ENCODE measurements around the gene GNB3. TPM values are rescaled to one million over a fixed set of nuclear protein-coding genes. Genes with fewer than 3 reads are reported as not detected.

GNB3 gene
- total and polyA plus RNA-seq, 4 donors = under 0.01 to 0.12 TPM; not detected in 2

DNA sequence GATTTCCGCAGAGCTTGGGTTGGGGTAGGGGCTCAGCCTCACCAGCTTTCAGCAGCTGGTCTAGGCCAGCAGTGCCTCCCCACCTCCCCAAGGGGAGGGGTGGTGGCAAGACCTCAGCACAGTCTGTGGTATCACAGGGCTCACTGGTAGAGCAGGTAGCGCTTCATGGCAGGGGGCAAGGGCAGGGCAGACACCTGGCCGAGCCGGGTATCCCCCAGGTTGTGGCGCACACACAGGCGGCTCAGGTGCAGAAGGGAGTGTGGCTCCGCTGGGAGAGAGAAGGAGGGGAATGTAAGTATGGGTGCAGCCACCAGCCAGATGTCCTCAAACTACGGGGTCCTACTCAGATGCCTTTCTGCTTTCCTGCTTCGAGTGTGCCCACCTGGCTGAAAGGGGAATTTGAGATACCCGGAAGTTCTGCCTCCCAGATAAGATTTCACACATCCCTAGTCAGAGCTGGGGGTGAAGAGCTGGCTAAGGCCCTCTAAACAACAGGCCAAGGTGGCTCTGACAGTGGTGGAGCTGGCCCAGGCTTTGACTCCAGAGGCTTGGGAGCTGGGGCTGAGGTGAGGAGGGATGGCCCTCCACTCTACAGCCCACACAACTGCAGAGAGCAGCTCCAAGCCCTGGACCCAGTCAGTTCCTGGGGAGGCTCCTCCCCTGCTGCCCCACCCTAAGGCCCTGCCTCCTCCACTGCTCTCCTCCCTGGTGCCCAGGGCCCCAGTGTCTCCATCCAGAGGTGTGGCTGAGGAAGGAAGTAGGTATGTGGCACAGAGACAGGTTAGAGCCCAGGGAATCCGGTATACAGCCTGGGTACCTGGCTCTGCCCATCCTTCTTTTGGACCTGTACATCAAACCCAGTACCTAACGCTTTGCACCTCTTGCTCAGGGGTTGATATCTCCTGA, 30.6 kb downstream of the GNB3 start:
- TF ChIP-seq, protein P1, sequence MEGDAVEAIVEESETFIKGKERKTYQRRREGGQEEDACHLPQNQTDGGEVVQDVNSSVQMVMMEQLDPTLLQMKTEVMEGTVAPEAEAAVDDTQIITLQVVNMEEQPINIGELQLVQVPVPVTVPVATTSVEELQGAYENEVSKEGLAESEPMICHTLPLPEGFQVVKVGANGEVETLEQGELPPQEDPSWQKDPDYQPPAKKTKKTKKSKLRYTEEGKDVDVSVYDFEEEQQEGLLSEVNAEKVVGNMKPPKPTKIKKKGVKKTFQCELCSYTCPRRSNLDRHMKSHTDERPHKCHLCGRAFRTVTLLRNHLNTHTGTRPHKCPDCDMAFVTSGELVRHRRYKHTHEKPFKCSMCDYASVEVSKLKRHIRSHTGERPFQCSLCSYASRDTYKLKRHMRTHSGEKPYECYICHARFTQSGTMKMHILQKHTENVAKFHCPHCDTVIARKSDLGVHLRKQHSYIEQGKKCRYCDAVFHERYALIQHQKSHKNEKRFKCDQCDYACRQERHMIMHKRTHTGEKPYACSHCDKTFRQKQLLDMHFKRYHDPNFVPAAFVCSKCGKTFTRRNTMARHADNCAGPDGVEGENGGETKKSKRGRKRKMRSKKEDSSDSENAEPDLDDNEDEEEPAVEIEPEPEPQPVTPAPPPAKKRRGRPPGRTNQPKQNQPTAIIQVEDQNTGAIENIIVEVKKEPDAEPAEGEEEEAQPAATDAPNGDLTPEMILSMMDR (IDR thresholded peaks at IDR 0.05; ENCODE audit: low read depth, low read length, missing input control) = no peak
- no peak for TF ChIP-seq FOXA2 (IDR thresholded peaks at IDR 0.05)
- no peak for TF ChIP-seq HNF4G (IDR thresholded peaks at IDR 0.05)
- no peak for TF ChIP-seq GABPA (IDR thresholded peaks at IDR 0.05 in 1 of 2, conservative IDR thresholded peaks at IDR 0.05 in 1 of 2)
- no peak for TF ChIP-seq TAF1 (conservative IDR thresholded peaks at IDR 0.05)
- no peak for TF ChIP-seq RXRA (IDR thresholded peaks at IDR 0.05)
- TF ChIP-seq NR2F2 (IDR thresholded peaks at IDR 0.05) = no peak
- TF ChIP-seq FOXA1 (IDR thresholded peaks at IDR 0.05) = no peak
- TF ChIP-seq, protein P2, sequence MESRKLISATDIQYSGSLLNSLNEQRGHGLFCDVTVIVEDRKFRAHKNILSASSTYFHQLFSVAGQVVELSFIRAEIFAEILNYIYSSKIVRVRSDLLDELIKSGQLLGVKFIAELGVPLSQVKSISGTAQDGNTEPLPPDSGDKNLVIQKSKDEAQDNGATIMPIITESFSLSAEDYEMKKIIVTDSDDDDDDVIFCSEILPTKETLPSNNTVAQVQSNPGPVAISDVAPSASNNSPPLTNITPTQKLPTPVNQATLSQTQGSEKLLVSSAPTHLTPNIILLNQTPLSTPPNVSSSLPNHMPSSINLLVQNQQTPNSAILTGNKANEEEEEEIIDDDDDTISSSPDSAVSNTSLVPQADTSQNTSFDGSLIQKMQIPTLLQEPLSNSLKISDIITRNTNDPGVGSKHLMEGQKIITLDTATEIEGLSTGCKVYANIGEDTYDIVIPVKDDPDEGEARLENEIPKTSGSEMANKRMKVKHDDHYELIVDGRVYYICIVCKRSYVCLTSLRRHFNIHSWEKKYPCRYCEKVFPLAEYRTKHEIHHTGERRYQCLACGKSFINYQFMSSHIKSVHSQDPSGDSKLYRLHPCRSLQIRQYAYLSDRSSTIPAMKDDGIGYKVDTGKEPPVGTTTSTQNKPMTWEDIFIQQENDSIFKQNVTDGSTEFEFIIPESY (IDR thresholded peaks at IDR 0.05) = no peak
- no peak for TF ChIP-seq EGR1 (IDR thresholded peaks at IDR 0.05; ENCODE audit: low read depth in 2 of 2)
- TF ChIP-seq RAD21 (IDR thresholded peaks at IDR 0.05) = no peak
- TF ChIP-seq, protein P3, sequence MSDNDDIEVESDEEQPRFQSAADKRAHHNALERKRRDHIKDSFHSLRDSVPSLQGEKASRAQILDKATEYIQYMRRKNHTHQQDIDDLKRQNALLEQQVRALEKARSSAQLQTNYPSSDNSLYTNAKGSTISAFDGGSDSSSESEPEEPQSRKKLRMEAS (IDR thresholded peaks at IDR 0.05) = no peak
- Histone ChIP-seq H3K9ac (ENCODE audit: low read depth in 1 of 2, low read length in 2 of 2) (peak overlapping the region in 1 of 2 donors; percentile 6), H3K36me3 (ENCODE audit: control insufficient read depth in 4 of 4, insufficient read depth in 3 of 4, low read depth in 1 of 4, low read length in 3 of 4) (peaks cover 4 to 12% (median 7%) of the 10 kb centered on the region in 4 donors), H3K4me1 (ENCODE audit: control insufficient read depth in 4 of 4, insufficient read depth in 4 of 4, low read length in 3 of 4) (peaks cover 3 to 54% (median 42%) of the 10 kb centered on the region in 4 donors), H3K27me3 (ENCODE audit: control insufficient read depth in 4 of 4, insufficient read depth in 4 of 4, low read length in 3 of 4) (no peaks in the 10 kb centered on the region), H3K4me3 (ENCODE audit: low read depth in 1 of 3, low read length in 3 of 3) (no peak overlapping the region), H3K9me3 (ENCODE audit: control insufficient read depth in 4 of 4, low read length in 3 of 4) (no peaks in the 10 kb centered on the region), H3K27ac (ENCODE audit: low read depth in 1 of 2, low read length in 2 of 2) (no peak overlapping the region)
- peak; percentile 58 for DNase-seq (ENCODE audit: low spot score)
- 77% methylated on average over 12 of the region's 12 CpGs for WGBS

DNA sequence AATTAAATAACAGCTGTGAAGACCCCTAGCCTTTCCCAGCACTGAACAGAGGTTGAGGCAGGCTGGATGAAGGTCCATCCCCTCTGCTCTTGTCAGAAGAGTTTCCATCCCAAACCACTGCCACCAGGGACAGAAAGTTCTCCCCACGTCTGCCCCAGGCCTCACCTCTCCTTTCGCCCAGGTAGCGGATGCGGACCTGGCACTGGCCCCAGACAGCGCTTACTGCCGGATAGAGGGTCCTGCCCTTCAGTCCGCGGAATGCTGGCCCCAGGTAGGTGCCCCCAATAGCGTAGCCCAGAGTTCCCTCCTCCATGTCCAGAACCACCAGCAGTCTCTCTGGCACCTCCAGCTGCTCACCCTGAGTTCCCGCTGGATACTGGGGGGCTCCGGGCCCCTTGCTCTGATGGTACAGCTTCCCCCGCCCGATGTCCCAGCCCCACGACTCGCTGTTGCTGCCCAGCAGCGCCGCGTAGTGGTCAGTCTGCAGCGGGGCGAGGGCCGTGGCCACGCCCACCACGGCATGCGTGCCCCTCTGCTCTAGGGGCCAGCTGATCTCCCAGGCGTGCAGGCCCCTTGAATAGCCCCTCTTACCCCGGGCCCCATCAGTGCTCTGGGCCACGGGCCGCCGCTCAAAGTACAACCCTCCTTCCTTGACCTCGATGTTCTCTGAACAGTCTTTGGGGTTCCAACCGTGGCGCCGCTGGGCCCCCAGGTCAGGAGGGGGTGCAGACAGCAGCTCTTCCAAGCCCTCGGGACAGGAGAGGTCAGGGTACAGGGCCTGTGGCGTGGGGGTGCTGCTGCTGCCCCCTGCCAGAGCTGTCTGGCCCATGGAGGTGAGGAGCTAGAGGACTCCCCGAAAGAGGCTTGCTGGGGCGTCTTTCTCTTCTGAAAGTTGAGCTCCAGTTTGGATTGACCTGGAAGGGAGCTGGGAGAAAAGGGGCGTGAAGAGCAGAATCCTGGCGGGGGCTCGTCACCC, 31.6 kb downstream of the GNB3 start:
- Histone ChIP-seq H3K9me3 (ENCODE audit: control insufficient read depth in 4 of 4, low read length in 3 of 4) (no peaks in the 10 kb centered on the region), H3K27ac (ENCODE audit: low read depth in 1 of 2, low read length in 2 of 2) (peak overlapping the region; percentile 52 to 67), H3K4me1 (ENCODE audit: control insufficient read depth in 4 of 4, insufficient read depth in 4 of 4, low read length in 3 of 4) (peaks cover 0 to 47% (median 34%) of the 10 kb centered on the region in 4 donors), H3K4me3 (ENCODE audit: low read depth in 1 of 3, low read length in 3 of 3) (peak overlapping the region; percentile 69 to 76 (median 75)), H3K9ac (ENCODE audit: low read depth in 1 of 2, low read length in 2 of 2) (peak overlapping the region; percentile 36 to 65), H3K36me3 (ENCODE audit: control insufficient read depth in 4 of 4, insufficient read depth in 3 of 4, low read depth in 1 of 4, low read length in 3 of 4) (peaks cover 4 to 12% (median 7%) of the 10 kb centered on the region in 4 donors), H3K27me3 (ENCODE audit: control insufficient read depth in 4 of 4, insufficient read depth in 4 of 4, low read length in 3 of 4) (no peaks in the 10 kb centered on the region)
- TF ChIP-seq YY1 (IDR thresholded peaks at IDR 0.05) (peak; percentile 19), RAD21 (IDR thresholded peaks at IDR 0.05) (peak; percentile 52 to 74), FOXA2 (IDR thresholded peaks at IDR 0.05) (no peak), SP1 (IDR thresholded peaks at IDR 0.05) (peak; percentile 9)
- TF ChIP-seq, protein P4, sequence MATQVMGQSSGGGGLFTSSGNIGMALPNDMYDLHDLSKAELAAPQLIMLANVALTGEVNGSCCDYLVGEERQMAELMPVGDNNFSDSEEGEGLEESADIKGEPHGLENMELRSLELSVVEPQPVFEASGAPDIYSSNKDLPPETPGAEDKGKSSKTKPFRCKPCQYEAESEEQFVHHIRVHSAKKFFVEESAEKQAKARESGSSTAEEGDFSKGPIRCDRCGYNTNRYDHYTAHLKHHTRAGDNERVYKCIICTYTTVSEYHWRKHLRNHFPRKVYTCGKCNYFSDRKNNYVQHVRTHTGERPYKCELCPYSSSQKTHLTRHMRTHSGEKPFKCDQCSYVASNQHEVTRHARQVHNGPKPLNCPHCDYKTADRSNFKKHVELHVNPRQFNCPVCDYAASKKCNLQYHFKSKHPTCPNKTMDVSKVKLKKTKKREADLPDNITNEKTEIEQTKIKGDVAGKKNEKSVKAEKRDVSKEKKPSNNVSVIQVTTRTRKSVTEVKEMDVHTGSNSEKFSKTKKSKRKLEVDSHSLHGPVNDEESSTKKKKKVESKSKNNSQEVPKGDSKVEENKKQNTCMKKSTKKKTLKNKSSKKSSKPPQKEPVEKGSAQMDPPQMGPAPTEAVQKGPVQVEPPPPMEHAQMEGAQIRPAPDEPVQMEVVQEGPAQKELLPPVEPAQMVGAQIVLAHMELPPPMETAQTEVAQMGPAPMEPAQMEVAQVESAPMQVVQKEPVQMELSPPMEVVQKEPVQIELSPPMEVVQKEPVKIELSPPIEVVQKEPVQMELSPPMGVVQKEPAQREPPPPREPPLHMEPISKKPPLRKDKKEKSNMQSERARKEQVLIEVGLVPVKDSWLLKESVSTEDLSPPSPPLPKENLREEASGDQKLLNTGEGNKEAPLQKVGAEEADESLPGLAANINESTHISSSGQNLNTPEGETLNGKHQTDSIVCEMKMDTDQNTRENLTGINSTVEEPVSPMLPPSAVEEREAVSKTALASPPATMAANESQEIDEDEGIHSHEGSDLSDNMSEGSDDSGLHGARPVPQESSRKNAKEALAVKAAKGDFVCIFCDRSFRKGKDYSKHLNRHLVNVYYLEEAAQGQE (IDR thresholded peaks at IDR 0.05) = no peak
- TF ChIP-seq, protein P1 (IDR thresholded peaks at IDR 0.05; ENCODE audit: low read depth, low read length, missing input control) = peak; percentile 90
- peak; percentile 92 for DNase-seq (ENCODE audit: low spot score)
- WGBS = 2% methylated on average over 40 of the region's 40 CpGs
